ENCODE measurements around the gene LRFN2.

Gene LRFN2

DNA sequence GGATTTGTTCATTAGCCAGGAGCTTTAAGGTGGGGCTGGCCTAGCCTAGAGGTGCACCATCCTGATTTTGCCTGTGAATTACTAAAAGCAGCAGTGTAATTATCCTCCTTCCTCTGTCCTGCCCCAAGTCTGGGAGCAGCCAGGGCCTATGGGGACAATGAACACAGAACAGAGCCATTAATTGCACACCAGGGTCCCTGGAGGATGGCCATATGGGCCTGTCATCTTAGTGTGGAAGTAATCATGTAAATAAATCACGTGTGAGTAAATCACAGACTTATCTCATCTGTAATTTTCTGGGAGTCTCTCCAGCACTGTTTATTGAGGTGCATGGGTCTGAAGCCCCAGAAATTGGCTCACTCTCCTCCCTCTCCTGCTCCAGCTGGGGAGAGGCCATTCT lies 176.3 kb downstream of the LRFN2 start:
- no peak for TF ChIP-seq POLR2AphosphoS5 (IDR thresholded peaks at IDR 0.05; ENCODE audit: low read depth, low read length)
- TF ChIP-seq POU2F2 (IDR thresholded peaks at IDR 0.05; ENCODE audit: low read depth, low read length) = no peak
- TF ChIP-seq SPI1 (IDR thresholded peaks at IDR 0.05; ENCODE audit: low read depth, low read length) = no peak
- TF ChIP-seq PAX5 (IDR thresholded peaks at IDR 0.05; ENCODE audit: insufficient read depth, low read length, severe bottlenecking) = no peak
- TF ChIP-seq POLR2A (IDR thresholded peaks at IDR 0.05; ENCODE audit: low read depth, low read length) = no peak
- no peak for TF ChIP-seq TAF1 (IDR thresholded peaks at IDR 0.05; ENCODE audit: low read depth, low read length)
- FAIRE-seq = no peak
- DNase-seq (ENCODE audit: insufficient read length, low spot score) = no peak

DNA sequence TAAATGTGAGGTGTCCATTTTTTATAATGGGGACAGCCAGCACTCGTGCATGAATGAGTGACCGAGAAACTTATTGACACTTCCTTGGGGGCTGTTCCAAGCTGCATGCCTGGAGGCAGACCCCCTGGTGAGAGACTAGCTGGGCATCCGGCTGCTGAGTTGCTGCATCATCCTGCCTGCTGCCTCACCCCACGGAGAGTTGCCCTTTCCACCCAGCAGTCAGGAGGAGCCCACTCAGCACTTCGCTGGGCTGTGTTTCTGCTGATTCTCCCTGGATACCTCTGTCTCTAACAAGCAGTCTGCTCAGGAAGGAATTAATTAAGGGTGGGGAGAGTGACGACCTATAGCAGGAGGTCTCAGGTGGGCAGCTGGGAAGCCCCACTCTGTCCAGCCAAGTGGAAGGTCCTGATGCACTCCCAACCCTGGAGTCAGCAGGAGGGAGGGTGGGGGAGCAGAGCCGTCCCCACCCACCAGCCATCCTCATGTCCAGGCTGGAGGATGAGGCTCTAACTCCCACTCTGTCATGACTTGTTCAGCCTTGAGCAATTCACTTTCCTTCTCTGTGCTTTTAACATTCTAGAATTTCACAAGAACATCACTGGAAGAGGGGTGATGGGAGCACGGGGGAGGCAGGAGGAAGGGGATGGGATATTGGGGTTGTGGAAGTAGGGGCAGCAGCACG lies 177.3 kb downstream of the LRFN2 start:
- TF ChIP-seq TAF1 (IDR thresholded peaks at IDR 0.05; ENCODE audit: low read depth, low read length) = no peak
- TF ChIP-seq SPI1 (IDR thresholded peaks at IDR 0.05; ENCODE audit: low read depth, low read length) = no peak
- TF ChIP-seq POLR2AphosphoS5 (IDR thresholded peaks at IDR 0.05; ENCODE audit: low read depth, low read length) = no peak
- no peak for TF ChIP-seq POLR2A (IDR thresholded peaks at IDR 0.05; ENCODE audit: low read depth, low read length)
- TF ChIP-seq PAX5 (IDR thresholded peaks at IDR 0.05; ENCODE audit: insufficient read depth, low read length, severe bottlenecking) = no peak
- no peak for TF ChIP-seq POU2F2 (IDR thresholded peaks at IDR 0.05; ENCODE audit: low read depth, low read length)
- DNase-seq (ENCODE audit: insufficient read length, low spot score) (no peak), FAIRE-seq (no peak)

DNA sequence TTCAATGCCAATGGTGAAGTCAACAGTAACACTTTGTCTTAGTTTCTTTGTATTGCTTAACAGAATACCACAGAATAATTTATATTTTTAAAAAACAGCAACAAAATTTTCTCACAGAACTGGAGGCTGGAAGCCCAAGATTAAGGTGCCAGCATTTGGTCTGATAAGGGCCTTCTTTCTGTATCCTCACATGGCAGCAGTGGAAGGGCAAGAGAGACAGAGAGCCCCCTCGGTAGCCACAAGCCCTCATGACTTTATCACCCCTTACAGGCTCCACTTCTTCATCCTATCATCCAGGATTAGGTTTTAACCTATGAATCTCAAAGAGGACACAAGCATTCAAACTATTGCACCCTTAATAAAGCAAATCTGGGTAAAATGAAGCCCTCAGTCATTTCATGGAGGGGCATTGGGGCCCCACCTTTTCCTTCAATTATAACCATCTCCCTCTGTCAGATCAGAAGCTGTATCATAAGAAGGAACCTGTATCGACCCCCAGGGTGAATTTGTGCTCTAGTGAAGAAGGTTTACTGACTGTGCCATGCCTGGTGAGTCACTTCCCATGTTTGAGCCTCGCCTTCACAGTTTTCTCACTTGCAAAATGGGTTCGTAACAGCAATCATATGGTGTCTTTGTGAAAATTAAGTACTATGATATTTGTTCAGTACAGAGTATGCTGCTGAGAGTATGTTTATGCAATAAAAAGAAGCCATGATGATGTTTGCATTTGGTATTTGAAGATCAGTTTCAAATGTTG lies 178.2 kb downstream of the LRFN2 start:
- FAIRE-seq (no peak), DNase-seq (ENCODE audit: insufficient read length, low spot score) (no peak)
- TF ChIP-seq SPI1 (IDR thresholded peaks at IDR 0.05; ENCODE audit: low read depth, low read length) (no peak), POU2F2 (IDR thresholded peaks at IDR 0.05; ENCODE audit: low read depth, low read length) (no peak), POLR2A (IDR thresholded peaks at IDR 0.05; ENCODE audit: low read depth, low read length) (no peak), POLR2AphosphoS5 (IDR thresholded peaks at IDR 0.05; ENCODE audit: low read depth, low read length) (no peak), TAF1 (IDR thresholded peaks at IDR 0.05; ENCODE audit: low read depth, low read length) (no peak), PAX5 (IDR thresholded peaks at IDR 0.05; ENCODE audit: insufficient read depth, low read length, severe bottlenecking) (no peak)

DNA sequence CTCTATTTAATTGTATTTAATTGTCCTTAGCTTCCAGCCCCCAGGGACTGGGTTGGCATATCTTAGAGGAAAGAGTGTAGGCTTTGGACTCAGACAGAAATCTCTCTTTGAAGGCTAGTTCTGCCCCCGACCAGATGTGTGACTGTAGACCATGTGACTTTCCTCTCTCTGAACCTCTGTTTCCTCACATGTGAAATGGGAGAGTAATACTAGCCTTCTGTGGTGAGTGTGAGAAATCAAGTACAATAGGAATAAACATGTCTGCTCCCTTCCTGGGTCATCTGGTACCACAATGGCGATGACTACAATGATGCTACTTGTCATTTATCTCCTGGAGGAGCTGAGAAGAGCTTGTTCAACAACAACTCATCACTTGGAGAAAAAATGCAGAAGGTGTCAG lies 179.9 kb downstream of the LRFN2 start:
- no peak for FAIRE-seq

DNA sequence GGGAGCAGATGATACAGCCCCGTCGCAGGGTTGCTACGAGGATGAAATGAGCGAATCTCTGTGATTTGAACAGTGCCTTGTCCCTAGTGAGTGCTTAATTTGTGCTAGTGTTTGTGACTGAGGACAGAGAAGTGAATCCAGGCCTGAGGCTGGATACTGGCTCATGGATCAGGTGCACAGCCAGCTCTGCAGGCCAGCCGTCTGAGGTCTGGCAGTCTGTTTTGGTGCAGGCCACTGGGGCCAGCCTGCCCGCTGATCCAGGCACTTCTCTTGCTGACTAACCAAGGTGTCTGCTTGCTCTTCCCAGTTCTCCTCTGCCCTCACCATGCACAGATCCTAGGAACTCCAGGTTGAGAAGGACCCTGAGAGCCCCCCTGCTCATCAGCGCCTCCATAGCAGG lies 181.0 kb downstream of the LRFN2 start:
- no peak for FAIRE-seq
- TF ChIP-seq POU2F2 (IDR thresholded peaks at IDR 0.05; ENCODE audit: low read depth, low read length) (no peak), POLR2AphosphoS5 (IDR thresholded peaks at IDR 0.05; ENCODE audit: low read depth, low read length) (no peak), SPI1 (IDR thresholded peaks at IDR 0.05; ENCODE audit: low read depth, low read length) (no peak), TAF1 (IDR thresholded peaks at IDR 0.05; ENCODE audit: low read depth, low read length) (no peak), POLR2A (IDR thresholded peaks at IDR 0.05; ENCODE audit: low read depth, low read length) (no peak), PAX5 (IDR thresholded peaks at IDR 0.05; ENCODE audit: insufficient read depth, low read length, severe bottlenecking) (no peak)
- no peak for DNase-seq (ENCODE audit: insufficient read length, low spot score)

More for the DNA sequence above, 179.9 kb downstream of the LRFN2 start:
- DNase-seq (ENCODE audit: insufficient read length, low spot score) = no peak
- no peak for TF ChIP-seq PAX5 (IDR thresholded peaks at IDR 0.05; ENCODE audit: insufficient read depth, low read length, severe bottlenecking)
- no peak for TF ChIP-seq POLR2AphosphoS5 (IDR thresholded peaks at IDR 0.05; ENCODE audit: low read depth, low read length)
- no peak for TF ChIP-seq POLR2A (IDR thresholded peaks at IDR 0.05; ENCODE audit: low read depth, low read length)
- no peak for TF ChIP-seq POU2F2 (IDR thresholded peaks at IDR 0.05; ENCODE audit: low read depth, low read length)
- no peak for TF ChIP-seq TAF1 (IDR thresholded peaks at IDR 0.05; ENCODE audit: low read depth, low read length)
- TF ChIP-seq SPI1 (IDR thresholded peaks at IDR 0.05; ENCODE audit: low read depth, low read length) = no peak

DNA sequence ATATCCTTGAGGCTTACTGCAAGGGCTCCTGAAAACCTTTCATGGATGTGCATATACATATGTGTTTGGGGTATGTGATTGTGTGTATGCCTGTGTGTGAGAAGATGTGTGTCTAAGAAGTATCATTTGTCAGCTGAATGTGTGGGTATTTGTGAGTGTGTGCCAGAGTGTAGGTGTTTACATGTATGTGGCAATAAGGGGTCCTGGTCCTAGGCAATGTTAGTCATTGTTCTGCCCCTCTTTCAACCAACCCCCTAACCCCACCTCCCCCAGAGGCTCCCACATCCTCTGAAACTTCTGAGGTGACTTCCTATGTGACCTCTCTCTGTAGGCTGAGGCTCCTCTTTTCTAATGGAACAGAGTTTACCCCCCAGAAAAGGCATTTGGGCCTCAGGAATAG lies 186.4 kb downstream of the LRFN2 start:
- TF ChIP-seq POLR2AphosphoS5 (IDR thresholded peaks at IDR 0.05; ENCODE audit: low read depth, low read length) (no peak), PAX5 (IDR thresholded peaks at IDR 0.05; ENCODE audit: insufficient read depth, low read length, severe bottlenecking) (no peak), POLR2A (IDR thresholded peaks at IDR 0.05; ENCODE audit: low read depth, low read length) (no peak), POU2F2 (IDR thresholded peaks at IDR 0.05; ENCODE audit: low read depth, low read length) (no peak)
- DNase-seq (ENCODE audit: insufficient read length, low spot score) (no peak), FAIRE-seq (no peak)

DNA sequence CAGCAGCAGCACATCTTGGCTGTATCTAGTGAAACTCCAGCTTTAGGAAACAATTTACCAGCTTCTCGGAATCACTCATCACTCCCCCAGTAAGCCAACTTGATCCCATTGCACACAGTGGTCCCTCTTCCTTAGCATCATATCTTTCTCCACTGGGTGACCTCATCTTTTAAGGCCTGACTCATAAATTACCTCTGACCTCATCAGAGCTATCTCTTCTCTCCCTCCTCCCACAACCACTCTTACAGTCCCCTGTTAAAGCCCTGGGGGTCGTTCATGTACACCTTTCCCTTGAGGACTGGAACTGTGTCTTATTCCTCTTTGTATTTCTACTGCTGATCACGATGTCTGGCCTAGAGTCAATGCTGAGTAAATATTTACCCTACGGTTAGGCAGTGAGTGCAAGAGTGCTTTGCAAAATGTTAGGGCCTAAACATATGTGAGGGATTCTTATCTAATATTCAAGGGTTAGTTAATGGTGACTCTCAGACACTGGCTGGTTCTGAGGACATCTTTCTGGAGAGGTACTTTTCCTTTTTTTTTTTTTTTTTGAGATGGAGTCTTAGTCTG lies 187.2 kb downstream of the LRFN2 start:
- DNase-seq (ENCODE audit: insufficient read length, low spot score) = no peak
- TF ChIP-seq POU2F2 (IDR thresholded peaks at IDR 0.05; ENCODE audit: low read depth, low read length) (no peak), POLR2A (IDR thresholded peaks at IDR 0.05; ENCODE audit: low read depth, low read length) (no peak), SPI1 (IDR thresholded peaks at IDR 0.05; ENCODE audit: low read depth, low read length) (no peak), TAF1 (IDR thresholded peaks at IDR 0.05; ENCODE audit: low read depth, low read length) (no peak), POLR2AphosphoS5 (IDR thresholded peaks at IDR 0.05; ENCODE audit: low read depth, low read length) (no peak), PAX5 (IDR thresholded peaks at IDR 0.05; ENCODE audit: insufficient read depth, low read length, severe bottlenecking) (no peak)
- FAIRE-seq = no peak

DNA sequence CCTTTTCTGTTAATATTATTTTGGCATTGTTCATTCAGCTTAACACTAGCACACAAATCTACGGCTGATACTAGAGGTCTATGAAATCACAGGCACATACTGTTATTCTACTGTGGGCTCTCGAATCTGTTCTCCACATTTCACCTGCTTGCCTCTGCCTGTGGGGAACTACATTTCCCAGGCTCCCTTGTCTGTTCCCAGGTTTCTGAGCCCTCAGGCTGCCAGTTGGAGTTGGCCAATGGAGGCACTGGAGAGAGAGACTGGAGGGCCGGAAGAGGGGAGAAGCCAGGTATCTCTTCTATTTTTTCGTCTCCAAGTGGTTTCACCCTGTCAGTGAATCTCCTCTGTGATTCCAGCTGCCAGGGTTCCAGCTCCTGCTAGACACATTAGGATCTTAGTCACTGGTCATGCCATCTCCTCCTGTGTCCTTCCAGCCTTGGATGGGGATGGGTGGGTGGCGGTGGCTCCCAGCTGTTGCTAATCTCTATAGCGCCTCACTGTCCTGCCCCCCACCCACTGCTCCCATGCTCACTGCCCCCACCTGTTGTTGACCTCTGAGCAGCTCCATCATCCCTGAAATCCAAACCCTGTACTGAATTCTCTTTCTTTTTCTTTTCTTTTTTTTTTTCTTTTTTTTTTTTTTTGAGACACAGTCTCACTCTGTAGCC lies 188.2 kb downstream of the LRFN2 start:
- DNase-seq (ENCODE audit: insufficient read length, low spot score) = no peak
- TF ChIP-seq PAX5 (IDR thresholded peaks at IDR 0.05; ENCODE audit: insufficient read depth, low read length, severe bottlenecking) = no peak
- no peak for TF ChIP-seq SPI1 (IDR thresholded peaks at IDR 0.05; ENCODE audit: low read depth, low read length)
- TF ChIP-seq POU2F2 (IDR thresholded peaks at IDR 0.05; ENCODE audit: low read depth, low read length) = no peak
- TF ChIP-seq POLR2A (IDR thresholded peaks at IDR 0.05; ENCODE audit: low read depth, low read length) = no peak
- no peak for TF ChIP-seq POLR2AphosphoS5 (IDR thresholded peaks at IDR 0.05; ENCODE audit: low read depth, low read length)
- TF ChIP-seq TAF1 (IDR thresholded peaks at IDR 0.05; ENCODE audit: low read depth, low read length) = no peak
- no peak for FAIRE-seq

Measured in GM12891 (cell line).